SK-N-SH treated with all-trans-retinoic acid at 6 μM for 48 hours (cell line): ENCODE data around the gene POLD4.

Experiments used
- ATAC-seq: fragments of 200-7000 bp; cut with Tn5 transposase; 3 replicates; pipeline ENCODE4 v1.9.1; 2020; ENCODE audit warnings: mild to moderate bottlenecking, moderate library complexity
- ARNTL ChIP-seq: fragments of 450-650 bp; formaldehyde crosslinking; IDR thresholded peaks from 2 replicates; pipeline ENCODE4 v1.5.0; 2020; ENCODE audit warnings: low read depth, mild to moderate bottlenecking, moderate library complexity, borderline replicate concordance
- CREB5 ChIP-seq: fragments of 250-450 bp; sonication (Bioruptor Pico); IDR thresholded peaks from 2 replicates; pipeline ENCODE4 v1.5.1; 2020; ENCODE audit warnings: low read depth, mild to moderate bottlenecking, moderate library complexity
- CSDC2 ChIP-seq: fragments of 250-450 bp; sonication (Bioruptor Pico); IDR thresholded peaks from 2 replicates; pipeline ENCODE4 v1.5.0; 2020; ENCODE audit warnings: mild to moderate bottlenecking, moderate library complexity
- CSRNP3 ChIP-seq: fragments of 250-450 bp; sonication (Bioruptor Pico); IDR thresholded peaks from 2 replicates; pipeline ENCODE4 v1.5.1; 2021; ENCODE audit warnings: mild to moderate bottlenecking, moderate library complexity
- ESRRG ChIP-seq: fragments of 250-450 bp; sonication (Bioruptor Pico); IDR thresholded peaks from 2 replicates; pipeline ENCODE4 v1.6.1; 2021; ENCODE audit warnings: mild to moderate bottlenecking
- ISL1 ChIP-seq: fragments of 250-450 bp; sonication (Bioruptor Pico); IDR thresholded peaks from 2 replicates; pipeline ENCODE4 v2.1.2; 2022; ENCODE audit warnings: mild to moderate bottlenecking, moderate library complexity
- OSR1 ChIP-seq: fragments of 250-450 bp; sonication (Bioruptor Pico); IDR thresholded peaks from 2 replicates; pipeline ENCODE4 v1.8.0; 2022; ENCODE audit warnings: moderate library complexity, mild to moderate bottlenecking, inconsistent platforms
- PATZ1 ChIP-seq: fragments of 250-450 bp; sonication (Bioruptor Pico); IDR thresholded peaks from 2 replicates; pipeline ENCODE4 v1.8.0; 2020; ENCODE audit warnings: mild to moderate bottlenecking, moderate library complexity, borderline replicate concordance
- POU6F1 ChIP-seq: fragments of 250-450 bp; sonication (Bioruptor Pico); IDR thresholded peaks from 2 replicates; pipeline ENCODE4 v1.8.0; 2021; ENCODE audit warnings: low read depth, mild to moderate bottlenecking, moderate library complexity, borderline replicate concordance
- PPARA ChIP-seq: fragments of 250-450 bp; sonication (Bioruptor Pico); IDR thresholded peaks from 2 replicates; pipeline ENCODE4 v1.5.0; 2020; ENCODE audit warnings: mild to moderate bottlenecking, borderline replicate concordance
- SNAI2 ChIP-seq: fragments of 250-450 bp; sonication (Bioruptor Pico); IDR thresholded peaks from 2 replicates; pipeline ENCODE4 v1.5.0; 2020; ENCODE audit warnings: mild to moderate bottlenecking, moderate library complexity
- TCF4 ChIP-seq: fragments of 250-450 bp; sonication (Bioruptor Pico); IDR thresholded peaks from 2 replicates; pipeline ENCODE4 v1.8.0; 2021; ENCODE audit warnings: mild to moderate bottlenecking, moderate library complexity, borderline replicate concordance
- TOX ChIP-seq: fragments of 250-450 bp; sonication (Bioruptor Pico); IDR thresholded peaks from 2 replicates; pipeline ENCODE4 v1.8.0; 2021; ENCODE audit warnings: mild to moderate bottlenecking, moderate library complexity, borderline replicate concordance
- TSHZ2 ChIP-seq: fragments of 250-450 bp; sonication (Bioruptor Pico); IDR thresholded peaks from 2 replicates; pipeline ENCODE4 v1.5.0; 2020; ENCODE audit warnings: mild to moderate bottlenecking, moderate library complexity
- ZC3H10 ChIP-seq: fragments of 250-450 bp; sonication (Bioruptor Pico); IDR thresholded peaks from 2 replicates; pipeline ENCODE4 v1.5.1; 2021; ENCODE audit warnings: mild to moderate bottlenecking, moderate library complexity
- ZFP3 ChIP-seq: fragments of 250-450 bp; sonication (Bioruptor Pico); IDR thresholded peaks from 2 replicates; pipeline ENCODE4 v1.5.0; 2020; ENCODE audit warnings: mild to moderate bottlenecking, moderate library complexity
- ZFP30 ChIP-seq: fragments of 450-650 bp; formaldehyde crosslinking; IDR thresholded peaks from 2 replicates; pipeline ENCODE4 v1.5.0; 2022; ENCODE audit warnings: mild to moderate bottlenecking, moderate library complexity
- ZNF565 ChIP-seq: fragments of 450-650 bp; formaldehyde crosslinking; conservative IDR thresholded peaks from 2 replicates; pipeline ENCODE4 v1.5.0; 2020; ENCODE audit warnings: low read depth, mild to moderate bottlenecking, moderate library complexity
- ZNF70 ChIP-seq: fragments of 450-650 bp; formaldehyde crosslinking; IDR thresholded peaks from 2 replicates; pipeline ENCODE4 v1.5.0; 2020; ENCODE audit warnings: mild to moderate bottlenecking, moderate library complexity
- ZNF8 ChIP-seq: fragments of 450-650 bp; formaldehyde crosslinking; IDR thresholded peaks from 2 replicates; pipeline ENCODE4 v1.5.0; 2020; ENCODE audit warnings: mild to moderate bottlenecking, moderate library complexity

POLD4 gene

GRCh38 chr11:67344264-67344663 is 9.1 kb downstream of the POLD4 start:
- no peak for ATAC-seq
- TF ChIP-seq PPARA (CRISPR knock-in tag) (no peak), ZNF8 (CRISPR knock-in tag) (no peak), TSHZ2 (CRISPR knock-in tag) (no peak), TOX (no peak), ZNF565 (no peak), CSRNP3 (CRISPR knock-in tag) (no peak), ISL1 (CRISPR knock-in tag) (no peak), ESRRG (CRISPR knock-in tag) (no peak), ARNTL (CRISPR knock-in tag) (no peak), SNAI2 (CRISPR knock-in tag) (no peak), POU6F1 (CRISPR knock-in tag) (no peak), OSR1 (CRISPR knock-in tag) (no peak), ZFP30 (CRISPR knock-in tag) (no peak), CREB5 (no peak), TCF4 (no peak), PATZ1 (no peak)
- TF ChIP-seq, all 23 proteins: peak for 0

- TF ChIP-seq SNAI2 (CRISPR knock-in tag) (no peak), ZNF8 (CRISPR knock-in tag) (peak; percentile 83)
- no peak for ATAC-seq
Observed at GRCh38 chr11:67337257-67337656, 16.1 kb downstream of the POLD4 start.

GRCh38 chr11:67332081-67332691 is 21.2 kb downstream of the POLD4 start:
- TF ChIP-seq ZNF70 (CRISPR knock-in tag) (no peak), PATZ1 (no peak), CSDC2 (no peak), PPARA (CRISPR knock-in tag) (no peak), CREB5 (no peak), ZC3H10 (CRISPR knock-in tag) (no peak), ZFP3 (CRISPR knock-in tag) (no peak), ESRRG (CRISPR knock-in tag) (no peak)
- TF ChIP-seq, all 23 proteins: peak for 0
- no peak for ATAC-seq
